ENCODE measurements around the gene MRC2. TPM values are rescaled to one million over a fixed set of nuclear protein-coding genes. Genes with fewer than 3 reads are reported as not detected.

MRC2 gene
- total and polyA plus RNA-seq, 2 of the 13 experiments (the other 11 are each of a cell fraction or from before 2014, with no cell fraction given) = not detected

- Histone ChIP-seq H4K20me1 (ENCODE audit: insufficient read depth, low read length) (no peaks in the 10 kb centered on the region), H3K27me3 (ENCODE audit: control insufficient read depth in 1 of 2, insufficient read depth in 2 of 2, low read length in 2 of 2) (peaks cover 4 to 64% of the 10 kb centered on the region in 2 experiments), H3K4me1 (ENCODE audit: insufficient read depth, low read length) (no peaks in the 10 kb centered on the region), H3K4me3 (replicated peaks in 1 of 3; ENCODE audit: insufficient read depth in 1 of 3, low read depth in 2 of 3, low read length in 3 of 3) (no peak overlapping the region), H3K9me3 (ENCODE audit: low read length) (no peaks in the 10 kb centered on the region), H2AFZ (ENCODE audit: low read length) (no peak overlapping the region), H3K27ac (ENCODE audit: extremely low read length, insufficient read depth, low read length) (no peak overlapping the region), H3K79me2 (ENCODE audit: insufficient read depth, low read length) (no peaks in the 10 kb centered on the region), H3K4me2 (ENCODE audit: low read depth, low read length) (no peak overlapping the region), H3K9ac (ENCODE audit: insufficient read depth, low read depth, low read length) (no peak overlapping the region), H3K36me3 (replicated peaks in 1 of 2; ENCODE audit: control insufficient read depth in 1 of 2, insufficient read depth in 2 of 2, low read length in 2 of 2) (no peaks in the 10 kb centered on the region)
- 72% methylated on average over 18 of the region's 18 CpGs for WGBS (ENCODE audit: low lambda C conversion rate)
- DNase-seq (ENCODE audit: low spot score) (no peak), FAIRE-seq (no peak), ATAC-seq (no peak)
- intact Hi-C loops (cut with micrococcal nuclease; ENCODE audit: unreplicated experiment) (no loop called here), in situ Hi-C loops (cut with HindIII; ENCODE audit: extremely low pct_ligation_motif_present, low pct_unique_long_range_greater_than_20kb) (no loop called here)
- CTCF ChIA-PET (ENCODE audit: low intra/inter-chr PET ratio, low total read pairs) = no interaction called here
- no TSS peak for BruUV-seq (replicated peaks)
- POLR2A ChIA-PET = no interaction called here
- TF ChIP-seq ZNF10 (CRISPR knock-in tag; IDR thresholded peaks at IDR 0.05; ENCODE audit: borderline replicate concordance, low read depth) = no peak
- no peak for TF ChIP-seq ELF4 (CRISPR knock-in tag; IDR thresholded peaks at IDR 0.05; ENCODE audit: borderline replicate concordance)
- TF ChIP-seq ZNF251 (CRISPR knock-in tag; IDR thresholded peaks at IDR 0.05) = no peak
- TF ChIP-seq ZNF616 (CRISPR knock-in tag; IDR thresholded peaks at IDR 0.05; ENCODE audit: low read depth) = no peak
- TF ChIP-seq ZNF343 (CRISPR knock-in tag; IDR thresholded peaks at IDR 0.05) = no peak
- no peak for TF ChIP-seq ARID3A (IDR thresholded peaks at IDR 0.05; ENCODE audit: low read depth, low read length)
- TF ChIP-seq BATF2 (CRISPR knock-in tag; IDR thresholded peaks at IDR 0.05) = no peak
- TF ChIP-seq ARID4A (CRISPR knock-in tag; IDR thresholded peaks at IDR 0.05; ENCODE audit: borderline replicate concordance) = no peak
- no peak for TF ChIP-seq ZBTB7B (CRISPR knock-in tag; IDR thresholded peaks at IDR 0.05)
- no peak for TF ChIP-seq TRAFD1 (CRISPR knock-in tag; IDR thresholded peaks at IDR 0.05; ENCODE audit: borderline replicate concordance)
- TF ChIP-seq KLF16 (CRISPR knock-in tag; IDR thresholded peaks at IDR 0.05) = no peak
- TF ChIP-seq THRA (CRISPR knock-in tag; IDR thresholded peaks at IDR 0.05; ENCODE audit: borderline replicate concordance) = no peak
- no peak for TF ChIP-seq ZSCAN20 (CRISPR knock-in tag; IDR thresholded peaks at IDR 0.05; ENCODE audit: borderline replicate concordance)
- TF ChIP-seq TARDBP (CRISPR knock-in tag; IDR thresholded peaks at IDR 0.05) = no peak
- TF ChIP-seq DR1 (CRISPR knock-in tag; IDR thresholded peaks at IDR 0.05) = no peak
Observed at GRCh38 chr17:62715882-62716390, 88.5 kb downstream of the MRC2 start.

All from HepG2 (cell line).